Right lobe of liver (tissue), 4 donors: Measurements from ENCODE around the gene CIDEB.

Source experiments
- CTCF ChIP-seq, 4 donors: fragments of 200-600 bp in 3 of 4; fragments of 450-650 bp in 1 of 4; IDR thresholded peaks; one replicate each; pipeline versions ENCODE4 v1.5.1 to v1.8.0; 2016 to 2022; ENCODE audit warnings: antibody characterized with exemption in 4 of 4, mild to moderate bottlenecking in 2 of 4
- POLR2A ChIP-seq: fragments of 450-650 bp; IDR thresholded peaks from one replicate; pipeline ENCODE4 v1.6.1; 2017; ENCODE audit warnings: antibody characterized with exemption, mild to moderate bottlenecking
- donor health status: DM: no; HTN: no; CAD: no.
- donor health status: DM: no; HTN: no; CAD: no.
- donor health status: DM: no; HTN: yes; CAD: no.

- no peak for TF ChIP-seq CTCF (IDR thresholded peaks at IDR 0.05)
- no peak for TF ChIP-seq POLR2A
Measured at GRCh38 chr14:24313913-24314312, 6.1 kb upstream of the CIDEB start.
